ENCODE data around the gene TRIM65.

- TF ChIP-seq REST (IDR thresholded peaks at IDR 0.05; ENCODE audit: unreplicated experiment) = no peak
- TF ChIP-seq CTCF (conservative IDR thresholded peaks at IDR 0.05; ENCODE audit: low read depth in 2 of 2) = no peak
- TF ChIP-seq POLR2AphosphoS5 (IDR thresholded peaks at IDR 0.05; ENCODE audit: low read depth) = no peak
- TF ChIP-seq EZH2 (IDR thresholded peaks at IDR 0.05; ENCODE audit: low read depth, unreplicated experiment) = no peak
- no peak for TF ChIP-seq EZH2phosphoT487 (IDR thresholded peaks at IDR 0.05; ENCODE audit: unreplicated experiment)
Measured at GRCh38 chr17:75843577-75844529, 52.9 kb downstream of the TRIM65 start, which contains the start of gene UNC13D.
